HEK293 (cell line): ENCODE results near the gene FLNA.

Experiments
- HIC1 ChIP-seq: fragments of 450-650 bp; formaldehyde crosslinking; IDR thresholded peaks from 2 replicates; pipeline ENCODE4 v1.5.1; 2016; ENCODE audit warnings: missing biosample characterization, missing genetic modification characterization
- HOXD13 ChIP-seq: sonication (generic); formaldehyde crosslinking; IDR thresholded peaks from 2 replicates; pipeline ENCODE4 v1.8.0; 2022; ENCODE audit warnings: missing genetic modification reagents, borderline replicate concordance
- KLF9 ChIP-seq: fragments of 450-650 bp; formaldehyde crosslinking; IDR thresholded peaks from 2 replicates; pipeline ENCODE4 v1.5.1; 2016; ENCODE audit warnings: missing biosample characterization, missing genetic modification characterization, low read depth
- PATZ1 ChIP-seq: fragments of 450-650 bp; formaldehyde crosslinking; IDR thresholded peaks from 2 replicates; pipeline ENCODE4 v1.5.1; 2016; ENCODE audit warnings: missing biosample characterization, missing genetic modification characterization
- PBX3 ChIP-seq: sonication (generic); formaldehyde crosslinking; IDR thresholded peaks from 2 replicates; pipeline ENCODE4 v1.8.1; 2022; ENCODE audit warnings: mild to moderate bottlenecking, moderate library complexity, missing genetic modification reagents
- TCF7L2 ChIP-seq: IDR thresholded peaks from 2 replicates; pipeline ENCODE4 v1.6.1; 2011; ENCODE audit warnings: low read depth, mild to moderate bottlenecking, inconsistent platforms, low read length, moderate library complexity, borderline replicate concordance
- TSHZ1 ChIP-seq: fragments of 450-650 bp; formaldehyde crosslinking; IDR thresholded peaks from 2 replicates; pipeline ENCODE4 v1.5.1; 2016; ENCODE audit warnings: missing biosample characterization, missing genetic modification characterization, borderline replicate concordance
- ZBTB10 ChIP-seq: fragments of 450-650 bp; formaldehyde crosslinking; IDR thresholded peaks from 2 replicates; pipeline ENCODE4 v1.5.1; 2016; ENCODE audit warnings: missing biosample characterization, missing genetic modification characterization
- ZNF692 ChIP-seq: fragments of 450-650 bp; formaldehyde crosslinking; IDR thresholded peaks from 2 replicates; pipeline ENCODE4 v1.5.1; 2016; ENCODE audit warnings: missing biosample characterization, missing genetic modification characterization

The FLNA gene

GRCh38 chrX:154368630-154369448 is 5.6 kb downstream of the FLNA start (continued):
- no peak for TF ChIP-seq TCF7L2
- TF ChIP-seq PBX3 = no peak
- peak; percentile 41; the same call in 1 of the 2 replicates for TF ChIP-seq HIC1 (tag by site-specific recombination)
- TF ChIP-seq KLF9 (tag by site-specific recombination) = peak; percentile 54
- no peak for TF ChIP-seq TSHZ1 (tag by site-specific recombination)
- TF ChIP-seq HOXD13 (CRISPR knock-in tag) = no peak
- peak; percentile 62; the same call in 1 of the 2 replicates for TF ChIP-seq PATZ1 (tag by site-specific recombination)
- TF ChIP-seq ZBTB10 (tag by site-specific recombination) = peak; percentile 22; the same call in 1 of the 2 replicates
- peak; percentile 97 for TF ChIP-seq ZNF692 (tag by site-specific recombination)
